OCI-LY1 (cell line): ENCODE results near the gene TMEM220.

Source experiments
- H2AFZ ChIP-seq: fragments of 200-600 bp; sonication (generic), shearing (Covaris generic); 2 replicates; pipeline ENCODE4 v1.6.0; 2014; ENCODE audit warnings: antibody characterized with exemption, mild to moderate bottlenecking, low read length
- H3F3A ChIP-seq: fragments of 200-600 bp; sonication (generic), shearing (Covaris generic); 2 replicates; pipeline ENCODE4 v1.6.0; 2014; ENCODE audit warnings: mild to moderate bottlenecking, antibody characterized with exemption, low read length, moderate library complexity; ENCODE audit not compliant: insufficient read depth
- H3K27ac ChIP-seq: fragments of 200-600 bp; sonication (generic); 2 replicates; pipeline ENCODE4 v1.5.1; 2014; ENCODE audit warnings: low read length, mixed run types, mild to moderate bottlenecking, low read depth; ENCODE audit not compliant: poor library complexity, severe bottlenecking
- H3K27me3 ChIP-seq: fragments of 200-600 bp; sonication (generic); 2 replicates; pipeline ENCODE4 v1.6.0; 2014; ENCODE audit warnings: antibody characterized with exemption, mild to moderate bottlenecking, low read length, moderate library complexity; ENCODE audit not compliant: insufficient read depth
- H3K36me3 ChIP-seq: fragments of 200-600 bp; sonication (generic); 2 replicates; pipeline ENCODE4 v1.6.1; 2014; ENCODE audit warnings: mild to moderate bottlenecking, antibody characterized with exemption, low read length, moderate library complexity, mixed read lengths; ENCODE audit not compliant: insufficient read depth
- H3K4me1 ChIP-seq: fragments of 200-600 bp; sonication (generic); 2 replicates; pipeline ENCODE4 v1.5.1; 2014; ENCODE audit warnings: mild to moderate bottlenecking, low read length, moderate library complexity; ENCODE audit not compliant: insufficient read depth, severe bottlenecking
- H3K4me2 ChIP-seq: fragments of 200-600 bp; sonication (generic), shearing (Covaris generic); 2 replicates; pipeline ENCODE4 v1.6.1; 2014; ENCODE audit warnings: low read length
- H3K4me3 ChIP-seq: fragments of 200-600 bp; sonication (generic); 2 replicates; pipeline ENCODE4 v1.5.1; 2014; ENCODE audit warnings: low read length, low read depth, mild to moderate bottlenecking, mixed read lengths; ENCODE audit not compliant: poor library complexity, severe bottlenecking
- H3K79me2 ChIP-seq: fragments of 200-600 bp; shearing (Covaris generic); 2 replicates; pipeline ENCODE4 v1.6.1; 2016; ENCODE audit warnings: mixed run types, low read length, mixed read lengths; ENCODE audit not compliant: insufficient read depth
- H3K9ac ChIP-seq: fragments of 200-600 bp; sonication (generic), shearing (Covaris generic); 2 replicates; pipeline ENCODE4 v1.6.1; 2014; ENCODE audit warnings: mild to moderate bottlenecking, low read length, mixed read lengths
- H3K9me2 ChIP-seq: fragments of 200-600 bp; sonication (generic), shearing (Covaris generic); 2 replicates; pipeline ENCODE4 v1.6.1; 2014; ENCODE audit warnings: low read depth, mild to moderate bottlenecking, low read length, mixed read lengths
- H3K9me3 ChIP-seq: fragments of 200-600 bp; shearing (Covaris generic); 2 replicates; pipeline ENCODE4 v1.6.1; 2014; ENCODE audit warnings: low read length, mixed read lengths
- H4K20me1 ChIP-seq: fragments of 200-600 bp; sonication (generic), shearing (Covaris generic); 2 replicates; pipeline ENCODE4 v1.6.0; 2016; ENCODE audit warnings: mild to moderate bottlenecking, low read length; ENCODE audit not compliant: insufficient read depth
- CTCF ChIP-seq: fragments of 200-600 bp; sonication (generic), shearing (Covaris generic); IDR thresholded peaks from 2 replicates; pipeline ENCODE4 v1.5.1; 2017; ENCODE audit warnings: mild to moderate bottlenecking, antibody characterized with exemption, low read length, moderate library complexity, mixed read lengths
- EZH2 ChIP-seq: fragments of 200-600 bp; sonication (generic), shearing (Covaris generic); IDR thresholded peaks from 2 replicates; pipeline ENCODE4 v1.8.0; 2017; ENCODE audit warnings: borderline replicate concordance, mixed run types, mild to moderate bottlenecking, antibody characterized with exemption, low read length, moderate library complexity, mixed read lengths

Gene TMEM220

GRCh38 chr17:10758062-10758461 lies 28.2 kb upstream of the TMEM220 start:
- no peak overlapping the region for H3K4me2 ChIP-seq
- 0 out of 2 replicates have a peak, but pooled peaks cover 3% of the 10 kb centered on the region for H3K27me3 ChIP-seq
- no peak overlapping the region for H3K27ac ChIP-seq
- no peak for TF ChIP-seq CTCF
- no peaks in the 10 kb centered on the region for H3F3A ChIP-seq
- H4K20me1 ChIP-seq = no peaks in the 10 kb centered on the region
- H3K4me3 ChIP-seq = no peak overlapping the region
- no peak overlapping the region for H3K9ac ChIP-seq
- no peaks in the 10 kb centered on the region for H3K4me1 ChIP-seq
- H3K79me2 ChIP-seq = no peaks in the 10 kb centered on the region
- no peaks in the 10 kb centered on the region for H3K36me3 ChIP-seq
- H3K9me2 ChIP-seq = no peaks in the 10 kb centered on the region
- no peaks in the 10 kb centered on the region for H3K9me3 ChIP-seq
- H2AFZ ChIP-seq = no peak overlapping the region

- Histone ChIP-seq H4K20me1 (no peaks in the 10 kb centered on the region), H3K9me3 (no peaks in the 10 kb centered on the region), H3K4me3 (no peak overlapping the region), H3K4me1 (no peaks in the 10 kb centered on the region), H3K9me2 (no peaks in the 10 kb centered on the region), H3F3A (no peaks in the 10 kb centered on the region), H2AFZ (no peak overlapping the region), H3K9ac (no peak overlapping the region), H3K36me3 (no peaks in the 10 kb centered on the region), H3K27me3 (0 out of 2 replicates have a peak, but pooled peaks cover 3% of the 10 kb centered on the region), H3K79me2 (no peaks in the 10 kb centered on the region), H3K27ac (no peak overlapping the region), H3K4me2 (no peak overlapping the region)
- no peak for TF ChIP-seq CTCF
- no peak for TF ChIP-seq EZH2
Measured at GRCh38 chr17:10757647-10758046, 27.8 kb upstream of the TMEM220 start.

GRCh38 chr17:10757067-10757466 lies 27.2 kb upstream of the TMEM220 start:
- no peak overlapping the region for H3K4me3 ChIP-seq
- no peaks in the 10 kb centered on the region for H3K9me3 ChIP-seq
- H3K79me2 ChIP-seq = no peaks in the 10 kb centered on the region
- 0 out of 2 replicates have a peak, but pooled peaks cover 3% of the 10 kb centered on the region for H3K27me3 ChIP-seq
- no peaks in the 10 kb centered on the region for H4K20me1 ChIP-seq
- no peaks in the 10 kb centered on the region for H3K36me3 ChIP-seq
- no peak overlapping the region for H3K27ac ChIP-seq
- no peaks in the 10 kb centered on the region for H3K4me1 ChIP-seq
- TF ChIP-seq EZH2 (no peak), CTCF (no peak)
- H3F3A ChIP-seq = no peaks in the 10 kb centered on the region
- H3K9me2 ChIP-seq = no peaks in the 10 kb centered on the region
- no peak overlapping the region for H3K9ac ChIP-seq
- no peak overlapping the region for H3K4me2 ChIP-seq
- no peak overlapping the region for H2AFZ ChIP-seq
